Suppressor macrophage treated with lipopolysaccharide for 1 hour (primary cell): ENCODE measurements around the gene RAB6A.
"Not testable (repeated sequence)": the region's sequence is repeated elsewhere in the genome, so short reads cannot be mapped to it uniquely, and the experiment has no call there.

Experiments used
- DNase-seq, 3 donors: peaks; one replicate each; pipeline ENCODE4 v3.0.0-alpha.2; 2020 to 2022

RAB6A gene

GRCh38 chr11:73716153-73717056 lies 44.5 kb downstream of the RAB6A start:
- peak; percentile 33 to 76 (median 72) for DNase-seq

DNA sequence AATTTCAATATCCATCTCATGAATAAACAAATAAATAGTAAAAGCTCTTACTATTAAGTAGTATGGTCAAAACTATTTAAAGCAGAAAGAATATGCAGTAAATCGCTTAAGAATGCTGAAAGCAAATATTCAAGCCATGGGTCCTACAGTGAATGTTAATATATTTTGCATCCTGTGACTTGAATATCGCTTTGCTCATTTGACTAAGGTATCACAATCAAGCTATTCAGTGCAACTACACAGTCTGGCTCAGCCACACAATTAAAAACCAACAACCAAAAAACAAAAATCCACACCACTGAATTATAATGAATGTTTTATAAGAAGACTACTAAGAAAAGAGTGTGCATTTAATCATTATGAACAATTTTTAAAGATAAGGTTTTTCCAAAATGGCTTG lies 45.3 kb downstream of the RAB6A start:
- no peak for DNase-seq

GRCh38 chr11:73710964-73711363 lies 49.9 kb downstream of the RAB6A start:
- no peak for DNase-seq

DNA sequence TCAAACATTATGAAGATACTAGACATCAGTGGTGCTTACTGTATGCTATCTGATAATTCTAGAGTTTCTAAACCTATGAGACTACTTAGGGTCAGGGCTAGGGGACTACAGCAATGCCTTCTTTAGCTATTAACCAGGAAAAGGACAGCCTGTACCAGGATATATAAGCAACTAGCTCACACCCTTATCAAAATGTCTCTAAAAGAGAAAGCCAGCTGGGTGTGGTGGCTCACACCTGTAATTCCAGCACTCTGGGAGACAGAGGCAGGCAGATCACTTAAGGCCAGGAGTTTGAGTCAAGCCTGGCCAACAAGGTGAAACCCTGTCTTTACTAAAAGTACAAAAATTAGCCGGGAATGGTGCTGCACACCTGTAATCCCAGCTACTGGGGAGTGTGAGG lies 55.8 kb downstream of the RAB6A start:
- no peak for DNase-seq

GRCh38 chr11:73693899-73694525 lies 66.9 kb downstream of the RAB6A start:
- DNase-seq: no peak

- no peak for DNase-seq
Observed at GRCh38 chr11:73680687-73681086, 80.2 kb downstream of the RAB6A start.

GRCh38 chr11:73676552-73676951 lies 84.3 kb downstream of the RAB6A start:
- DNase-seq: not testable (repeated sequence)

DNA sequence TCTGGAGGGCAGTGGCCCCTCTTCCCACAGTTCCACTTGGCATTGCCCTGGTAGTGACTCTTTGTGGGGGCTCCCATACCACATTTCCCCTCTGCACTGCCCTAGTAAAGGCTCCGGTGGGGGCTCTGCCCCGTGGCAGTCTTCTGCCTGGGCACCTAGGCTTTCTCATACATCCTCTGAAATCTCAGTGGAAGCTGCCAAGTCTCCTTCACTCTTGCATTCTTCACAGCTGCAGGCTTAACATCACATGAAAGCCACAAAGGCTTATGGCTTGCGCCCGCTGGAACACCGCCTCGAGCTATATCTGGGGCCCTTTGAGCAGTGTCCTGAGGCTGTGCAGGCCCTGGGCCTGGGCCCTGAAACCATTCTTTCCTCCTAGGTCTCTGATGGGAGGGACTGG lies 89.2 kb downstream of the RAB6A start:
- no peak for DNase-seq

GRCh38 chr11:73670808-73671207 lies 90.1 kb downstream of the RAB6A start:
- DNase-seq: no peak

DNA sequence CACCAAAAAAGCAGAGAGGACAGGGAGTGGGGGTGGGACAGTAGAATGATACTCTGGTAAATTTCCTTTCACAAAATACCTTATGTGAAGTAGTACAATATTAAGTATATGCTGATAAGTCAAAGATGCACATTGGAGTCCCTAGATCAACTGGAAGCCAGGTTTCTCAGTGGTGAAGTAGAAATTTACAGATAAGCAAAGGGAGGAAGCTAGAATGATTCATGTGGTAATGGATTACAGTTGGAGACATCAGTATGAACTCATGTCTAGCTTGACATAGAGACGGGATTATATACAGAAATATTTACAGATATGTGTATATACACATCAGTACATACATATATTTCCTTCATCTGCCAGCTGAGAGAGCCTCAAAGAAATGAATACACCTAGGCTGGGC lies 93.0 kb downstream of the RAB6A start:
- no peak for DNase-seq

GRCh38 chr11:73664877-73665276 lies 96.0 kb downstream of the RAB6A start:
- DNase-seq: no peak

GRCh38 chr11:73663604-73664495 lies 97.0 kb downstream of the RAB6A start:
- DNase-seq: peak in 1 of 3 donors; percentile 22

DNA sequence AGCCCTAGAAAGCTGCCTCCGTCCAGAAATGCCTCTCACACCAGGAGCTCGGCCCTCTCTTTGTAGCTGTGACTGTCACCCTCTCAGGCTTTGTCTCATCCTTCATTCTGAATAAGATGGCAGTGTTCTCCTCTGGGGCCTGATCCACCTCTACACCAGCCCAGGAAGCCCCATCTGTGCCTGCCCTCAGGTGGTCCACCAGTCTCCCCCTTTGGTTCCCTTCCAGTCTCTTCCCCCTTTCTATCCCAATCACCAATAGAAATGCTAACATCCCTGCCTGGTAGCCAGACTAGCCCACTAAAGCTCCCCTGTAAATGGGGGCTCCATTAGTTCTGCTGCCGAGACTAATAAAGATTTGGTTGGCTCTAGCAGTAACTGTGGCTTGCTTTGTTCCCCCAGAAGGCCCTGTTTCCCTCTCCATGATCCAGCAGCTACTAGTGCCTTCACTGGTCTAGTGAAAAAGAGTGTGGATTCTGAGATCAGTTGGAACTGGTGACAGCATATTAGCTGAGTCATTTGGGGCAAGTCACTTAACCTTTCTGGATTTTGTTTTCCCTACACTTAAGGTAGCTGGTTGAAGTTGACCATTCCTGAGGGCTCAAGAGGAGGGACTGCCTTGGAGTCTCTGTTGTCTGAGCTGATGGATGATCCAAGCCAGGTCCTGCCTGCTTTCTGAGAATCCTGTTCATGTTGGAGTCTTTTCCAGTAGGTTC lies 98.3 kb downstream of the RAB6A start:
- DNase-seq: no peak

DNA sequence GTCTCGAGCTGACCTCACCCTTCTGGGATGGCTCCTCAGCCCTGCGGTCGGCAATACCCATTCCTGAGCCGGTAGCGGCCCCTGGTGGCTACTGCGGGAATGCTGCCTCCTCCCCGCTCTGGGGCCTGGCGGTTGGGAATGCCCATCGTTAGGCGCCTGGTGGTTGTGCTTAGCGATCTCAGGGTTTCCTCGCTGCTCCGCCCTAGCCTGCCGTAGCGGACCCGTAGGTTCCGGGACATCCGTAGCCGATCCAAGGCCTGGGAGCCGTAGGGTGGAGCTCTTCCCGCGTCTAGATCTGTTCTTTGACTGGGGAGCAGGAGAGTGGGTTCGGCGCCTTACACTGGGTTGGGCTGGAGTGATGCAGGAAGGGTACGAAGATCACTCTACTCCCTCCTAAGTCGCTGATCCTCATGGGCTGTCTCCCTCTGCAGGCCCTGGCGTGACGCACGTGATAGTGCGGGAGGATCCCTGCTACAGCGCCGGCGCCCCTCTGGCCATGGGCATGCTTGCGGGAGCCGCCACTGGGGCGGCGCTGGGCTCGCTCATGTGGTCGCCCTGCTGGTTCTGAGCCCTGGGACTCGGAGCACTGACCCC lies 99.7 kb downstream of the RAB6A start:
- peak; percentile 91 to 95 (median 94) for DNase-seq

DNA sequence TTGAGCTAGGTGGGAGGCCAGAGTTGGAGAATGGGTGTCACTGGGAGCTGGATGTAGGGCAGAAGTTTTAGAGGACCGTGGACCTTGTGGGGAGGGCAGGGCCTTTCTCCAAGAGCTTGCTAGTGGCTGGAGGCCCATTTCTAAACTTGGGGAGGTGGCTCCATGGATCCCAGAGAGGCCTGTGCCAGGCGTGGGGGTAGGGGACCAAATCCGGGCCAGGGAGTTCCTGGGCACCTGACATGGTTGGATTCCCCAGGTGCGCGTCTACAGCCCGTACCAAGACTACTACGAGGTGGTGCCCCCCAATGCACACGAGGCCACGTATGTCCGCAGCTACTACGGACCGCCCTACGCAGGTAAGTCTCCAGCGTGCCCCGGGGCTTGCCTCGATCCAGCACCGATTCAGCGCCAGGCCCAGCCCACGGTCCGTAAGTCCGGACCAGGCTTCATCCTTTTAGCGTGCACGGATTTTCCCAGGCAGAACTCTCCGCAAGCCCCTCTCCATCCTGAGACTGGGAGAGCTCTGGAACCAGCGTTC lies 100.3 kb downstream of the RAB6A start:
- no peak for DNase-seq

DNA sequence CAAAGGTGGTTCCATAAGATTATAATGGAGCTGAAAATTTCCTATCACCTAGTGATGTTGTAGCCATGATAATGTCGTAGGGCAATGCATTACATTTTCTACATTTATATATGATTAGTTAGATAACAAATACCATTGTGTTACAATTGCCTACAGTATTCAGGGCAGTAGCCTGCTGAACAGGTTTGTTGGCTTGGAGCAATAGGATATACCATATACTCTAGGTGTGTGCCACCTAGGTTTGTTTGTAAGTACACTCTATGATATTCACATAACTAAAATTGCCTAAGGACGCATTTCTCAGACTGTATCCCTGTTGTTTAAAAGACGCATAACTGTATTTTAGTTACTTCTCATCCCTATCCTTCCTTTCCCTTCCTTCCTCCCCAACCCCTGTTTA lies 100.9 kb downstream of the RAB6A start:
- DNase-seq: no peak

DNA sequence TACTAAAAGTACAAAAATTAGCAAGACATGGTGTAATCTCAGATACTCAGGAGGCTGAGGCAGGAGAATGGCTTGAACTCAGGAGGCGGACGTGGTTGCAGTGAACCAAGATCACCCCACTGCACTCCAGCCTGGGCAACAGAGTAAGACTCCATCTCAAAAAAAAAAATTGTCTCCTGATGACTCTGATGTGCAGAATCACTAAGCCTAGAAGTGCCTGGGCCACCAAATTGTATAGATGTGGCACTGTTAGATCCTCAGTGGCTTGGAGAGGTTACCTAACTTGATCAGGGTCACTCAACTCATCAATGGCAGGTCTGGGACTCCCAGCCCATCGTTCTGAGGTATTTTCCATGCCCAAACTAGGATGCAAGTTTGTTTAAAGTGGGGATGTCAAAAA lies 103.9 kb downstream of the RAB6A start:
- no peak for DNase-seq

GRCh38 chr11:73655686-73656085 lies 105.2 kb downstream of the RAB6A start:
- DNase-seq: no peak

DNA sequence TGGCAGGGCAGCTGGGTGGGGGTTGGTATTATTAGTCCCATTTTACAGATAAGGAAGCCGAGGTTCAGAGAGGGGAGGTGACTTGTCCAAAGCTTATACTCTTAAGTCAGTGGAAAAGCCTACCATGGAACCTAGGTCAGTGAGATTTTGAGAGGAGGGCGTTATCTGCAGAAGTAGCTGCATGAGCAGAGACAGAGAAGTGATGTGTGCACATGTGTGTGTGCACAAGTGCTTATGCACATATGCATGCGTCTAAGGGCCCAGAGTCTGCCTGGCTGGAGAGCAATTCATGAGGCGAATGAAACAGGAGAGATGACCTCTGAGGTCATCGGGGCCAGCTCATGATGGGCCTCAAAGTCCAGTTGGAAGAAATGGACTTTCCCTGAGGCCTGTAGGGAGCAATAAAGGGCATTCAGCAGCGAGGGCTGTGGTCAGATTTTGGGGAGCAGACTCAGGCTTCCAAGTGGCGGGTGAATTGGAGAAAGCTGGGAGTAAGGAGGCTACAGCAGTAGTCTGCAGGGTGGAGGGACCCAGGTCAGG lies 106.3 kb downstream of the RAB6A start:
- no peak for DNase-seq

GRCh38 chr11:73653996-73654395 lies 106.9 kb downstream of the RAB6A start:
- no peak for DNase-seq

DNA sequence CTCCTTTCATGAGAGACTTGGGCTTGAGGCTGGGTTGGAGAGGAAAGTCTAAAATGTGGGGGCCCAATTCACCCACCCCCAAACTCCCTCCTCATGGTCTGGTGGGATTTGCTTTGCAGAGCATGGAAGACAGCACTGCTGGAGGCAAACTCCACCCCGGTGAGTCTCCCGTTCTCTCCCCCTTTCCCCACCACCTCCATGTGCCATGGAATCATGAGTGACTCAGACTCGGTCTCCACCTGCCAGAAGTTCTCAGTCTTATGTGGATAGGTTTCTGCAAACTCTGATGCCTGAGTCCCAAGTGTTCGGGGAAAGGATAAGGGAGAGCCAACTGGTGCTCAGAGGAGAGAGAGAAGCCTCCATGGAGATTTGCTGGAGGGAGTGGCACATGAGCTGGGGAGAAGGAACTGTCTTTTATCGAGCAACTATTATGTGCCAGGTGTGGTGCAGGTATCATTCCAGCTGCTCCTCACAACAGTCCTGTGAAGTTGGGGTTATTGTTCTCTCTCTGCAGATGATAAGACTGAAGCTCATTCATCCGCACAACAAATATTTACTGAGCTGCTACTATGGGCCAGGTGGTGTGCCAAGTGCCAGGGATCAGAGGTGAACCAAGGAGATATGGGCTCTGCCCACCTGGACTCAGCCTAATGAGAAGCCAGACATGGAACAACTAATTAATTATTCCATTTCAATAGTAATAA lies 107.9 kb downstream of the RAB6A start:
- DNase-seq: no peak
